ENCODE measurements around the gene KCNIP3.

DNA sequence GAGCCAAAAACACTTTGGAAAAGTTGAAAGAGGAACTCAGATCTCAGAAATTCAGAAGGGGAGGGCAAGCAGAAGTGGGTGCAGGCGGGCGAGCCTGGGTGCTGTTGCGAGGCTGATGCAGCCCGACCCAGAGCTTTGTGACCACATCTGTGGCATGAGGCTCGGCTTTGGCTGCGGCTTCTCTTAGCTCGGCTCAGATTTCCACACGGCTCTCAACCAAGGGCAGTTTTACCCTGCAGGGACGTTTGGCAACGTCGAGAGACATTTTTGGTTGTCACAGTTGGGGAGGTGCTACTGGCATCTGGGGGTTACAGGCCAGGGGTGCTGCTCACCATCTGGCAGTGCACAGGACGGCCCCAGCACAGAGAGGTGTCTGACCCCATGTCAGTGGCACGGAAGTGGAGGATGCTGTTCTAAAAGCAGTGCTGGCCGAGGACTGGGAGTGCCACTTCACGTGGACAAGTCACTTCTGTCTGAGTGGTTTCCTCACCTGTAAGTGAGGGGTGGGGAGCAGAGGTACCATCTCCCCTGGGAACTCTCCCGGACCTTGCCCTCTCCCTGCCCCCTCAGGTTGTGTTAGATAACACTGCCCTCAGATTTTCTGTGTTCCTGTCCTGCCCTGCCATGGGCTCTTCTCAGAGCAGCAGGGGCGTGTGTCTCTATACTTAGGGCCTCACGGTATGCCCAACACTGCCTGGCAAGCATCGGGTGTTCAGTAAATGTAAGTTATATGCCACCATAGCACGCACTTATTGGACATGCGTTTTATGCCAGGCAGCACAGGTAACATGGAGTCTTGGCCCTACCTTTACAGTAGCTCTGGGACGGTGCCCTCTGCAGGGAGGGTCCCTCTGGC lies 56.7 kb downstream of the KCNIP3 start:
- TF ChIP-seq PPARA (CRISPR knock-in tag; IDR thresholded peaks at IDR 0.05; ENCODE audit: borderline replicate concordance) (no peak), ISL1 (CRISPR knock-in tag; IDR thresholded peaks at IDR 0.05) (no peak)
- TF ChIP-seq, protein P1, sequence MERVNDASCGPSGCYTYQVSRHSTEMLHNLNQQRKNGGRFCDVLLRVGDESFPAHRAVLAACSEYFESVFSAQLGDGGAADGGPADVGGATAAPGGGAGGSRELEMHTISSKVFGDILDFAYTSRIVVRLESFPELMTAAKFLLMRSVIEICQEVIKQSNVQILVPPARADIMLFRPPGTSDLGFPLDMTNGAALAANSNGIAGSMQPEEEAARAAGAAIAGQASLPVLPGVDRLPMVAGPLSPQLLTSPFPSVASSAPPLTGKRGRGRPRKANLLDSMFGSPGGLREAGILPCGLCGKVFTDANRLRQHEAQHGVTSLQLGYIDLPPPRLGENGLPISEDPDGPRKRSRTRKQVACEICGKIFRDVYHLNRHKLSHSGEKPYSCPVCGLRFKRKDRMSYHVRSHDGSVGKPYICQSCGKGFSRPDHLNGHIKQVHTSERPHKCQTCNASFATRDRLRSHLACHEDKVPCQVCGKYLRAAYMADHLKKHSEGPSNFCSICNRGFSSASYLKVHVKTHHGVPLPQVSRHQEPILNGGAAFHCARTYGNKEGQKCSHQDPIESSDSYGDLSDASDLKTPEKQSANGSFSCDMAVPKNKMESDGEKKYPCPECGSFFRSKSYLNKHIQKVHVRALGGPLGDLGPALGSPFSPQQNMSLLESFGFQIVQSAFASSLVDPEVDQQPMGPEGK (CRISPR knock-in tag; IDR thresholded peaks at IDR 0.05; ENCODE audit: borderline replicate concordance): no peak
- TF ChIP-seq, protein P2, sequence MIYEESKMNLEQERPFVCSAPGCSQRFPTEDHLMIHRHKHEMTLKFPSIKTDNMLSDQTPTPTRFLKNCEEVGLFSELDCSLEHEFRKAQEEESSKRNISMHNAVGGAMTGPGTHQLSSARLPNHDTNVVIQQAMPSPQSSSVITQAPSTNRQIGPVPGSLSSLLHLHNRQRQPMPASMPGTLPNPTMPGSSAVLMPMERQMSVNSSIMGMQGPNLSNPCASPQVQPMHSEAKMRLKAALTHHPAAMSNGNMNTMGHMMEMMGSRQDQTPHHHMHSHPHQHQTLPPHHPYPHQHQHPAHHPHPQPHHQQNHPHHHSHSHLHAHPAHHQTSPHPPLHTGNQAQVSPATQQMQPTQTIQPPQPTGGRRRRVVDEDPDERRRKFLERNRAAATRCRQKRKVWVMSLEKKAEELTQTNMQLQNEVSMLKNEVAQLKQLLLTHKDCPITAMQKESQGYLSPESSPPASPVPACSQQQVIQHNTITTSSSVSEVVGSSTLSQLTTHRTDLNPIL (CRISPR knock-in tag; IDR thresholded peaks at IDR 0.05; ENCODE audit: low read depth): no peak
- TF ChIP-seq, protein P3, sequence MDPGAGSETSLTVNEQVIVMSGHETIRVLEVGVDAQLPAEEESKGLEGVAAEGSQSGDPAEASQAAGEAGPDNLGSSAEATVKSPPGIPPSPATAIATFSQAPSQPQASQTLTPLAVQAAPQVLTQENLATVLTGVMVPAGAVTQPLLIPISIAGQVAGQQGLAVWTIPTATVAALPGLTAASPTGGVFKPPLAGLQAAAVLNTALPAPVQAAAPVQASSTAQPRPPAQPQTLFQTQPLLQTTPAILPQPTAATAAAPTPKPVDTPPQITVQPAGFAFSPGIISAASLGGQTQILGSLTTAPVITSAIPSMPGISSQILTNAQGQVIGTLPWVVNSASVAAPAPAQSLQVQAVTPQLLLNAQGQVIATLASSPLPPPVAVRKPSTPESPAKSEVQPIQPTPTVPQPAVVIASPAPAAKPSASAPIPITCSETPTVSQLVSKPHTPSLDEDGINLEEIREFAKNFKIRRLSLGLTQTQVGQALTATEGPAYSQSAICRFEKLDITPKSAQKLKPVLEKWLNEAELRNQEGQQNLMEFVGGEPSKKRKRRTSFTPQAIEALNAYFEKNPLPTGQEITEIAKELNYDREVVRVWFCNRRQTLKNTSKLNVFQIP (CRISPR knock-in tag; IDR thresholded peaks at IDR 0.05; ENCODE audit: borderline replicate concordance, low read depth): no peak
